Measurements from ENCODE around the gene MRPL55.

DNA sequence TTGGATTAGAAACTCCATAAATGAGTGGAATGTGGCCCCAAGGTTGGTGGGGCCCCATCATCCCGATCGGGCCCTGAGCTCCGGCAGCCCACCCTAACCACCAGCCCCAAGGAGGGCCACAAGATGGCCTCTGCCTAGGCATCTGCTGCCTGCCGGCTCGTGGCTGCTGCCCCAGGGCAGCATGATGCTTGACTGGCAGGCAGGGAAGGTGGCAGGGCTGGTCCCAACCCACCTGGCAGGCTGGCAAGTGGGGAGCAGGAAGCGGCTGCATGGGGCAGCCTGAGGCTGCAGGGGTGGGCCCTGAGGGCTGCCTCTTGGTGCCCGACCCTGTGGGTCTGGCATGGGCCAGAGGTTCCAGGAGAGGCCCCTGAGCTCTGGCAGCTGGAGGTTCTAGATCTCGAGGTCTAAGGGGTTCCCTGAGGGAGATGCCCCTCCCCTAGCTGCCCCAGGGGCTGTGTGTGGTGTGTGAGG, 39.9 kb upstream of the MRPL55 start:
- no peak for TF ChIP-seq POLR2AphosphoS5 (IDR thresholded peaks at IDR 0.05; ENCODE audit: low read depth)
- TF ChIP-seq, protein P1, sequence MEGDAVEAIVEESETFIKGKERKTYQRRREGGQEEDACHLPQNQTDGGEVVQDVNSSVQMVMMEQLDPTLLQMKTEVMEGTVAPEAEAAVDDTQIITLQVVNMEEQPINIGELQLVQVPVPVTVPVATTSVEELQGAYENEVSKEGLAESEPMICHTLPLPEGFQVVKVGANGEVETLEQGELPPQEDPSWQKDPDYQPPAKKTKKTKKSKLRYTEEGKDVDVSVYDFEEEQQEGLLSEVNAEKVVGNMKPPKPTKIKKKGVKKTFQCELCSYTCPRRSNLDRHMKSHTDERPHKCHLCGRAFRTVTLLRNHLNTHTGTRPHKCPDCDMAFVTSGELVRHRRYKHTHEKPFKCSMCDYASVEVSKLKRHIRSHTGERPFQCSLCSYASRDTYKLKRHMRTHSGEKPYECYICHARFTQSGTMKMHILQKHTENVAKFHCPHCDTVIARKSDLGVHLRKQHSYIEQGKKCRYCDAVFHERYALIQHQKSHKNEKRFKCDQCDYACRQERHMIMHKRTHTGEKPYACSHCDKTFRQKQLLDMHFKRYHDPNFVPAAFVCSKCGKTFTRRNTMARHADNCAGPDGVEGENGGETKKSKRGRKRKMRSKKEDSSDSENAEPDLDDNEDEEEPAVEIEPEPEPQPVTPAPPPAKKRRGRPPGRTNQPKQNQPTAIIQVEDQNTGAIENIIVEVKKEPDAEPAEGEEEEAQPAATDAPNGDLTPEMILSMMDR (conservative IDR thresholded peaks at IDR 0.05; ENCODE audit: low read depth in 2 of 2): no peak
- no peak for TF ChIP-seq CREB1 (CRISPR knock-in tag; IDR thresholded peaks at IDR 0.05; ENCODE audit: low read depth)
- no peak for TF ChIP-seq EZH2 (IDR thresholded peaks at IDR 0.05; ENCODE audit: low read depth, unreplicated experiment)

All from GM23338 (cell line).